GM19238 (cell line): Measurements from ENCODE around the gene FTCD.
"Not testable (repeated sequence)": the region's sequence is repeated elsewhere in the genome, so short reads cannot be mapped to it uniquely, and the experiment has no call there.

ENCODE experiments used
- DNase-seq: peaks from one replicate; pipeline ENCODE4 v3.0.0; 2011; ENCODE audit warnings: low spot score; ENCODE audit not compliant: insufficient read length

Gene FTCD

DNA sequence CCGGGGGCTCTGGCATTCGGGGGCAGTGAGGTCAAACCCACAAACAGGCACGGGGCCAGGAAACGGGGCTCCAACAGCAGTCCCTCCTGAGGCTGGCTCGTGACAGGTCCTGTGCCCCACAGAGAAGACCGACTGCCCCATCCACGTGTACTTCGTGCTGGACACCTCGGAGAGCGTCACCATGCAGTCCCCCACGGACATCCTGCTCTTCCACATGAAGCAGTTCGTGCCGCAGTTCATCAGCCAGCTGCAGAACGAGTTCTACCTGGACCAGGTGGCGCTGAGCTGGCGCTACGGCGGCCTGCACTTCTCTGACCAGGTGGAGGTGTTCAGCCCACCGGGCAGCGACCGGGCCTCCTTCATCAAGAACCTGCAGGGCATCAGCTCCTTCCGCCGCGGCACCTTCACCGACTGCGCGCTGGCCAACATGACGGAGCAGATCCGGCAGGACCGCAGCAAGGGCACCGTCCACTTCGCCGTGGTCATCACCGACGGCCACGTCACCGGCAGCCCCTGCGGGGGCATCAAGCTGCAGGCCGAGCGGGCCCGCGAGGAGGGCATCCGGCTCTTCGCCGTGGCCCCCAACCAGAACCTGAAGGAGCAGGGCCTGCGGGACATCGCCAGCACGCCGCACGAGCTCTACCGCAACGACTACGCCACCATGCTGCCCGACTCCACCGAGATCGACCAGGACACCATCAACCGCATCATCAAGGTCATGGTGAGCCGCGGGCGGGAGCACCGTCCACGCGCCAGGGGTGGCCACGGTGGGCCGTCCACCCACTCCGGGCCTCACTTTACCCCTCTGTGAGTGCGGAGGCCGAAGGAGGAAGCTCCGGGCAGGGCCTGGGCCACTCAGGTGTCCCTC lies 43.3 kb downstream of the FTCD start:
- DNase-seq: no peak

DNA sequence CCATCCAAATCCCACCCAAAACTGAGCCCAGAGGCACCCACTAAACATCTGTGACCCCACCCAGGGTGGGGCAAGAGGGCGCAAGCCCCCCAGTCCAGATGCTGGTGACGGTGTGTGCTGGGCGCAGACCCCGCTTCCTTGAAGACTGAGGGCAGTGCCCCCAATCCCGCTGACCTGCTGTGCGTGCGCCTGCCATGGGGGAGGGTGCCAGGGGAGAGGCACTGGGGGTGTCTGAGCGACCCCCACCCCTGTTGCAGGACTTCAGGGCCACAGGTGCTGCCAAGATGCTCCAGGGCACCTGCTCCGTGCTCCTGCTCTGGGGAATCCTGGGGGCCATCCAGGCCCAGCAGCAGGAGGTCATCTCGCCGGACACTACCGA lies 44.2 kb downstream of the FTCD start:
- no peak for DNase-seq

- no peak for DNase-seq
Measured at GRCh38 chr21:46110499-46111192, 44.7 kb downstream of the FTCD start.

- DNase-seq: no peak
Measured at GRCh38 chr21:46109313-46110221, 45.8 kb downstream of the FTCD start.

- no peak for DNase-seq
Measured at GRCh38 chr21:46108827-46109312, 46.5 kb downstream of the FTCD start.

GRCh38 chr21:46107376-46107775 lies 48.0 kb downstream of the FTCD start:
- DNase-seq: not testable (repeated sequence)

DNA sequence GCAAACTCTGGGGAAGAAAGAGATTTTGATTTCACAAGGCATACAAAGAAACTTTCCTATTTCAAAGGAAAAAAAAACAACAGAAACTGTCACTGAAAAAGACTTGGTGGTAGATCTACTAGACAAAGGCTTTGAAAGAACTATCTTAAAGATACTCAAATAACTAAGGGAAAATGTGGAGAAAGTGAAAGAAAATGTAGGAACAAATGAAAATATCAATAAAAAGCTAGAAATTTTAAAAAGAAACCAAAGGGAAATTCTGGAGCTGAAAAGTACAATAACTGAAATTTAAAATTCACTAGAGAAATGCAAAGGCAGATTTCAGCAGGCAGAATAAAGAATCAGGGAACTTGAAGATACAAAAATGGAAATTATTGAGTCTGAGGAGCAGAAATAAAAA lies 51.3 kb downstream of the FTCD start:
- DNase-seq: no peak

- no peak for DNase-seq
Measured at GRCh38 chr21:46100906-46101305, 54.5 kb downstream of the FTCD start.

- no peak for DNase-seq
Measured at GRCh38 chr21:46100426-46100825, 55.0 kb downstream of the FTCD start.

DNA sequence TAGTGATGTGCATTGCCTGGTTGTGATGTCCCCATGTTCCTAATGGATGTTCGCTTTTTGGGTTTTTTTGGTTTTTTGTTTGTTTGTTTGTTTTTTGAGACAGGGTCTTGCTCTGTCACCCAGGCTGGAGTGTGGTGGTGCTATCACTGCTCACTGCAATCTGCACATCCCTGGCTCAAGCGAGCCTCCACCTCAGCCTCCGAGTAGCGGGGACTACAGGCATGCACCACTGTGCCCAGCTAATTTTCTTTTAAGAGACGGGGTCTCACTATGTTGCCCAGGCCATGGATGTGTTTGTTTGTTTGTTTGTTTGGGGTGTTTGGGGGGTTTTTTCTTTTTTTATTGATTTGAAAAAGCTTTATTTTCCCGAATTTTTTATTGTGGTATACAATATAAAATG lies 55.4 kb downstream of the FTCD start:
- no peak for DNase-seq

DNA sequence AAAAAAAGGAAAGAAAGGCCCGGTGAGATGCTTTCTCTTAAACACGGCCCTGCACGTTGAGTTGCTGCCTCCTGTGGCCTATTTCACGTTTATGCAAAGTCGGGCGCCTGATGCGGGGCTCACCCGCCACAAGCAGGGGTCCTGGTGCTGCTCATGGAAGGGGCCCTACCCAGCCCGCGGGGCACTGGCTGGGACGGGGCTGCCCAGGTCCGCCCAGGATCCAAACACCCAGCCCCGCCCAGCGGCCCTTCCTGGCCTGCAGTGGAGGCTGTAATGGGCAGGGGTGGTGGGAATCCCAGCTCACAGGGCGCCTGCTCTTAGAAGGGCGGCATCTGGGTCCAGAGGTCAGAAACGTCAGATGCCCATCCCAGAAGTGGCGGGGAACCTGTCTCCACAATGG lies 55.9 kb downstream of the FTCD start:
- peak; percentile 0 for DNase-seq

DNA sequence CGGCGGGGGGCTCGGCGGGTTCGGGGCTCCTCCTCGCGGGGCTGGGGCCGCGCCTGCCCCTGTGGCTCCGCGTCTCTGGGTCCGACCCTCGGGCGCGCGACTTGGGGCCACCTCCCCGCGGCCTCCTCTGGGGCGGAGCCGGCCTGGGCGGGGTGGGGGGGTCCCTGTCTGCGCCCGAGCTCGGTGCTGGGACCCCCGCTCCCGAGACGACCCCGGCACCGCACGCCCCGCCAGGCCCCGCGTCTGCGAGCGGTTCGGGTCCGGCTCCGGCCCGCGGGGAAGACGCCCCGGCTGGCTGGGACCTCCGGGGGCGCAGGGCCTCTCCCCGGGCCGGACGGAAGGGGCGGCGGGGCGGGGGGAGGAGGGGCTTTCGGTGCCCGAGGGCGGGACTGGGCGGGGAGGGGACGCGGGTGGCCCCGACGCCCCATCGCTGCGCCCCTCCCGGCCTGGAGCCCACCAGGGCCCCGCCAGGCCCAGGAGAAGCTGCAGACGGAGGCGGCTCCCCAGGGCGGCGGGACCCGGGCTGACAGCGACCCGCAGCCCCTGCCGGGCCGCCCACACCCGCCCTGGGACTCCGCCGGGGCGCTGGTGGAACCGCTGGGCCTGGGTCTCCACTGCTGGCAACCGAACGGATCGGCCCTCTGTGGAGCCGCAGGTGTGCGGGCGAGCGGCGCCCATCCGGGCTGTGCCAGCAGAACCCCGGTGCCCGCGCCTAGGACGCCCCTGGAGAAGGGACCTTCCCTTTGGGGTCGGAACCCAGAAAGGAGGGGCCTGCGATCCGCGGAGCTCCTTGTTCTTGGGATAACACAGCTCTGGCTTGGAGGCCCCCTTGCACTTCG lies 56.9 kb downstream of the FTCD start:
- peak; percentile 1 for DNase-seq

- peak; percentile 30 for DNase-seq
Measured at GRCh38 chr21:46097336-46098293, 57.8 kb downstream of the FTCD start, which contains the start of gene COL6A2. Gene COL6A2 (plus strand): TSS chr21:46098112.

- peak; percentile 1 for DNase-seq
Measured at GRCh38 chr21:46096596-46097335, 58.6 kb downstream of the FTCD start.

DNA sequence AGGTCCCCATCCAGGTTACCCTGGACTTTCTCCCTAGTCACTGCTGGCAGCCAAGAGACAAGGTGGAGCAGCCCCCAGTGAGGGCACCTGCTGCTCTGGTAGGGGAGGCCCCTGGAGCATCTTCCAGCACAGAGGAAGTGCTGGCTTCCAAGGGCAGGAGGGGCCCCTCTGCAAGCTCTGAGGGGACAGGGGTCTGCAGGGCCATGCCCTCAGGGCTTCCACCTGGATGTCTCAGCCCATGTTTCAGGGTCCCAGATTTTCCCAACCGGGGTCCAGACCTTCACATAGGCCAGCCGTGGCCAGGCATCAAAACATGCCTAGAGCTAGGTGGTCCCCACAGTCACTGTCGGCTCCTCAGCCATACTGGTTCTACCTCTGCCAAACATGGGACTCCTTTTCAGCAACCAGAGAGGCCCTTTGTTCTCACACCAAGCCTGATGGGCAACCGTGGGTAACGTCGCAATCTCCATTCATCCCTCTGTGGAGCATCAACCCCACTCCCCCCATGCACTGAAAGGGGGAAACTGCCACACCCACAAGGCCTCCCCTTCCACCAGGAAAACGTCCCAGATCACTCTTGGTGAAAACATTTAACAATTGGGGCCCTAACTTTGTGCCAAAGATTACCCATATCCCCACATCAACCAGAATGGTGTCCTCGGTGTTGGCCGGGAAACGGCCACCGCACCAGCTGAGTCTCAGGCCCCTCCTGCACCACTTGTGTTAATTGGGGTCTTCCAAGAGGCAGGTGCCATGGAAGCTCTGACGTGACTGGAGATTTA lies 59.4 kb downstream of the FTCD start:
- DNase-seq: no peak

DNA sequence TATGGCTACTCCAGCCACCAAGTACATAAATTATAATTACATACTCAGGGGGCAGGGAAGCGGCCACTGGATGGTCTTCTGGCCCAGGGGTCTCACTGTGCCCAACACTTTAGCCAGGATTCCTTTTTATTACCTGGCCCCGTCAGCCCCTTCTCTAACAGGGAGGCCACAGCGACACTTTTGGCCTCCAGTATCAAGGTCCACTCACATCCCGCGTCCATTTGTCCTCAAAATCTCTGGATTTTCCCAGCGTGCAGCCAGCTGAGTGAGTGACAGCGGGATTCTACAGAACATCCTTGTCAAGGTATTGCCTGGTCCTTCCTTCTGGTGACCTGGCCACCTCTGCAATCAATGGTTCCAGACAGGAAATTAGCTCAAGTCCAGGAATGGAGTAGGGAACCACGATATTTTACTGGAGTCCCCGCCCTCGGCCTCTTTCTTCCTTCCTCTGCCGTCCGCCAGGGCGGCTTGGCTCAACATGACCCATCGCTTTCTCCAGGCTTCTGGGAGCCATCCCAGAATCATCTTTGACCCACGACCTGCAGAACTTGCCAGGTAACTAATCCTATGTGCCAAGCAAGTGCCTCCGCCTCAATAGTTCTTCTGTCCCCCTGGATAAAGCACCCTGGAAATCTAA lies 60.2 kb downstream of the FTCD start:
- no peak for DNase-seq

- DNase-seq: no peak
Measured at GRCh38 chr21:46094401-46095082, 60.8 kb downstream of the FTCD start.
